IMR-90 (cell line): ENCODE results near the gene DNAJC22. TPM values are rescaled to one million over a fixed set of nuclear protein-coding genes. Genes with fewer than 3 reads are reported as not detected.

Source experiments
- ATAC-seq: fragments of 200-7000 bp; cut with Tn5 transposase; 2 replicates; pipeline ENCODE4 v1.9.1; 2020; ENCODE audit warnings: low read depth, mild to moderate bottlenecking, moderate library complexity
- BruUV-seq: library from RNA; stranded (reverse); fragments of 400-500 nt; replicated peaks from 2 replicates; lab custom pipeline; 2021; lab: Mats Ljungman, UMichigan
- CTCF ChIA-PET: fragments of 300-600 bp; formaldehyde crosslinking; extraction: SDS; loops from one replicate; lab custom pipeline; 2021; ENCODE audit warnings: antibody characterized with exemption; lab: Yijun Ruan, JAX
- POLR2A ChIA-PET: fragments of 300-600 bp; sonication (Branson Sonifier 250); formaldehyde crosslinking; loops from one replicate; lab custom pipeline; 2022; ENCODE audit warnings: antibody characterized with exemption; ENCODE audit not compliant: unreplicated experiment; lab: Charles Lee
- DNase-seq: peaks from one replicate; pipeline ENCODE4 v3.0.0; 2013
- H2AFZ ChIP-seq: replicated peaks from 2 replicates; pipeline ENCODE3; 2013; ENCODE audit warnings: low read length, mild to moderate bottlenecking; ENCODE audit not compliant: poor library complexity
- H2AK5ac ChIP-seq: 2 replicates; pipeline ENCODE4 v1.6.1; 2013; ENCODE audit warnings: low read depth, low read length, inconsistent platforms
- H2AK9ac ChIP-seq: replicated peaks from 2 replicates; pipeline ENCODE3; 2013; ENCODE audit warnings: mild to moderate bottlenecking, low read depth, low read length, moderate library complexity; ENCODE audit not compliant: poor library complexity
- H2BK120ac ChIP-seq: 2 replicates; pipeline ENCODE4 v1.6.1; 2013; ENCODE audit warnings: low read depth, low read length, inconsistent platforms
- H2BK15ac ChIP-seq: 3 replicates; pipeline ENCODE4 v1.6.1; 2013; ENCODE audit warnings: low read depth, low read length, inconsistent platforms
- H2BK20ac ChIP-seq: 2 replicates; pipeline ENCODE4 v1.6.1; 2013; ENCODE audit warnings: low read depth, mild to moderate bottlenecking, inconsistent platforms, low read length, moderate library complexity
- H2BK5ac ChIP-seq: 2 replicates; pipeline ENCODE4 v1.6.1; 2013; ENCODE audit warnings: mild to moderate bottlenecking, low read depth, low read length, inconsistent platforms; ENCODE audit not compliant: poor library complexity, severe bottlenecking
- H3K14ac ChIP-seq: replicated peaks from 2 replicates; pipeline ENCODE4 v1.6.1; 2013; ENCODE audit warnings: low read depth, low read length, inconsistent platforms
- H3K18ac ChIP-seq: 2 replicates; pipeline ENCODE4 v1.6.1; 2013; ENCODE audit warnings: low read depth, low read length, control low read depth
- H3K23ac ChIP-seq: 2 replicates; pipeline ENCODE4 v1.6.1; 2013; ENCODE audit warnings: low read depth, low read length, inconsistent platforms
- H3K27ac ChIP-seq: 2 replicates; pipeline ENCODE4 v1.5.1; 2013; ENCODE audit warnings: mild to moderate bottlenecking, control low read depth, low read length; ENCODE audit not compliant: insufficient read depth
- H3K27me3 ChIP-seq: 2 replicates; pipeline ENCODE4 v1.6.1; 2013; ENCODE audit warnings: low read length; ENCODE audit not compliant: control insufficient read depth, insufficient read depth
- H3K36me3 ChIP-seq: 2 replicates; pipeline ENCODE4 v1.6.1; 2013; ENCODE audit warnings: low read length, mixed read lengths; ENCODE audit not compliant: control insufficient read depth, insufficient read depth
- H3K4ac ChIP-seq: 2 replicates; pipeline ENCODE4 v1.6.1; 2013; ENCODE audit warnings: low read depth, low read length, inconsistent platforms
- H3K4me1 ChIP-seq: 2 replicates; pipeline ENCODE4 v1.6.1; 2013; ENCODE audit warnings: low read length, mixed read lengths; ENCODE audit not compliant: control insufficient read depth, insufficient read depth
- H3K4me2 ChIP-seq: 2 replicates; pipeline ENCODE4 v1.6.1; 2013; ENCODE audit warnings: low read depth, mild to moderate bottlenecking, control low read depth, low read length, moderate library complexity
- H3K4me3 ChIP-seq: 2 replicates; pipeline ENCODE4 v1.5.1; 2013; ENCODE audit warnings: low read depth, mild to moderate bottlenecking, control low read depth, low read length, moderate library complexity; ENCODE audit not compliant: insufficient read depth
- H3K56ac ChIP-seq: 2 replicates; pipeline ENCODE4 v1.6.1; 2013; ENCODE audit warnings: low read length, inconsistent platforms; ENCODE audit not compliant: insufficient read depth; ENCODE audit errors: extremely low read depth
- H3K79me1 ChIP-seq, 2 experiments: 2 replicates each; pipeline ENCODE4 v1.6.1; 2013; ENCODE audit warnings: low read length in 2 of 2, inconsistent platforms in 1 of 2, low read depth in 1 of 2
- H3K9ac ChIP-seq: 2 replicates; pipeline ENCODE4 v1.6.1; 2013; ENCODE audit warnings: low read depth, low read length, control low read depth
- H3K9me1 ChIP-seq: 2 replicates; pipeline ENCODE4 v1.6.1; 2013; ENCODE audit warnings: low read length, inconsistent platforms; ENCODE audit not compliant: insufficient read depth
- H3K9me3 ChIP-seq: 2 replicates; pipeline ENCODE4 v1.6.1; 2013; ENCODE audit warnings: low read length; ENCODE audit not compliant: control insufficient read depth, insufficient read depth
- H4K20me1 ChIP-seq: 2 replicates; pipeline ENCODE4 v1.6.1; 2013; ENCODE audit warnings: low read length, inconsistent platforms; ENCODE audit not compliant: insufficient read depth
- H4K5ac ChIP-seq: 2 replicates; pipeline ENCODE4 v1.6.1; 2013; ENCODE audit warnings: mild to moderate bottlenecking, low read depth, low read length, control low read depth
- H4K8ac ChIP-seq, 2 experiments: 2 replicates each; pipeline ENCODE4 v1.6.1; 2013; ENCODE audit warnings: low read depth in 2 of 2, low read length in 2 of 2, control low read depth in 1 of 2, inconsistent platforms in 1 of 2
- H4K91ac ChIP-seq: 2 replicates; pipeline ENCODE4 v1.6.1; 2013; ENCODE audit warnings: low read depth, low read length, inconsistent platforms; ENCODE audit not compliant: insufficient read depth
- BHLHE40 ChIP-seq: fragments of 150-350 bp; IDR thresholded peaks from 2 replicates; pipeline ENCODE4 v1.6.1; 2016; ENCODE audit warnings: mild to moderate bottlenecking, low read depth, low read length
- CEBPB ChIP-seq: IDR thresholded peaks from 2 replicates; pipeline ENCODE4 v1.6.1; 2012; ENCODE audit warnings: low read depth, low read length, improper control_type of control experiment
- CHD1 ChIP-seq: IDR thresholded peaks from 2 replicates; pipeline ENCODE4 v1.6.1; 2012; ENCODE audit warnings: low read depth, low read length, improper control_type of control experiment
- ELK1 ChIP-seq: fragments of 150-350 bp; IDR thresholded peaks from 2 replicates; pipeline ENCODE4 v1.6.1; 2016; ENCODE audit warnings: low read depth, mild to moderate bottlenecking, low read length, moderate library complexity, borderline replicate concordance
- FOS ChIP-seq: fragments of 150-350 bp; IDR thresholded peaks from 2 replicates; pipeline ENCODE4 v1.6.1; 2016; ENCODE audit warnings: low read depth, low read length
- MAFK ChIP-seq: IDR thresholded peaks from 2 replicates; pipeline ENCODE4 v1.6.1; 2012; ENCODE audit warnings: low read depth, low read length, improper control_type of control experiment
- MAZ ChIP-seq: IDR thresholded peaks from 2 replicates; pipeline ENCODE4 v1.6.1; 2012; ENCODE audit warnings: low read depth, mild to moderate bottlenecking, low read length, improper control_type of control experiment, moderate library complexity, borderline replicate concordance
- MXI1 ChIP-seq: IDR thresholded peaks from 2 replicates; pipeline ENCODE4 v1.6.1; 2012; ENCODE audit warnings: low read depth, mild to moderate bottlenecking, low read length, moderate library complexity, borderline replicate concordance
- NFE2L2 ChIP-seq: fragments of 150-350 bp; IDR thresholded peaks from 2 replicates; pipeline ENCODE4 v1.6.1; 2016; ENCODE audit warnings: low read depth, mild to moderate bottlenecking, low read length
- POLR2A ChIP-seq: IDR thresholded peaks from 2 replicates; pipeline ENCODE4 v1.6.1; 2012; ENCODE audit warnings: mild to moderate bottlenecking, low read depth, low read length
- RAD21 ChIP-seq: IDR thresholded peaks from 2 replicates; pipeline ENCODE4 v1.6.1; 2012; ENCODE audit warnings: low read length, improper control_type of control experiment
- RCOR1 ChIP-seq: IDR thresholded peaks from 2 replicates; pipeline ENCODE4 v1.6.1; 2012; ENCODE audit warnings: mild to moderate bottlenecking, low read length, improper control_type of control experiment; ENCODE audit not compliant: insufficient replicate concordance
- RFX5 ChIP-seq: IDR thresholded peaks from 2 replicates; pipeline ENCODE4 v1.8.0; 2012; ENCODE audit warnings: low read depth, mild to moderate bottlenecking, low read length, moderate library complexity
- SMC3 ChIP-seq: fragments of 150-350 bp; IDR thresholded peaks from 2 replicates; pipeline ENCODE4 v1.6.1; 2016; ENCODE audit warnings: low read depth, mild to moderate bottlenecking, antibody characterized with exemption, low read length, moderate library complexity
- USF2 ChIP-seq: fragments of 150-350 bp; IDR thresholded peaks from 2 replicates; pipeline ENCODE4 v1.6.1; 2017; ENCODE audit warnings: mild to moderate bottlenecking, antibody characterized with exemption, low read length, low read depth
- dilution Hi-C: fragments of 300-500 bp; cut with HindIII; formaldehyde crosslinking; loops from one replicate; pipeline ENCODE4 v1.14.3; 2018; ENCODE audit warnings: low sequenced_read_pairs; ENCODE audit not compliant: unreplicated experiment
- in situ Hi-C: fragments of 300-500 bp; cut with MboI; formaldehyde crosslinking; loops from 3 replicates; pipeline ENCODE4 v1.14.3; 2019; ENCODE audit warnings: low sequenced_read_pairs, inconsistent platforms, mixed read lengths
- intact Hi-C: fragments of 100-400 bp; cut with micrococcal nuclease; formaldehyde crosslinking; loops from 2 replicates; pipeline ENCODE4 v1.10.0; 2022
- polyA plus RNA-seq, 3 experiments: library from polyadenylated mRNA; depleted of rRNA; stranded (reverse); fragments of >200 nt; gene quantifications; 2 replicates each; pipeline ENCODE4 v1.2.3, GENCODE V29; 2012; ENCODE audit warnings: low replicate concordance in 1 of 3
- total RNA-seq: library from RNA; depleted of rRNA; stranded (reverse); fragments of >200 nt; gene quantifications from 2 replicates; pipeline ENCODE4 v1.2.3, GENCODE V29; 2012
- TF ChIP-seq, protein P1 (sequence below): conservative IDR thresholded peaks from 2 replicates; pipeline ENCODE4 v1.5.1; 2012; ENCODE audit warnings: mild to moderate bottlenecking, low read depth, low read length, improper control_type of control experiment

The DNAJC22 gene
- total and polyA plus RNA-seq, 2 of the 4 experiments (the other 2 are of a cell fraction): 8.1 to 8.2 TPM

DNA sequence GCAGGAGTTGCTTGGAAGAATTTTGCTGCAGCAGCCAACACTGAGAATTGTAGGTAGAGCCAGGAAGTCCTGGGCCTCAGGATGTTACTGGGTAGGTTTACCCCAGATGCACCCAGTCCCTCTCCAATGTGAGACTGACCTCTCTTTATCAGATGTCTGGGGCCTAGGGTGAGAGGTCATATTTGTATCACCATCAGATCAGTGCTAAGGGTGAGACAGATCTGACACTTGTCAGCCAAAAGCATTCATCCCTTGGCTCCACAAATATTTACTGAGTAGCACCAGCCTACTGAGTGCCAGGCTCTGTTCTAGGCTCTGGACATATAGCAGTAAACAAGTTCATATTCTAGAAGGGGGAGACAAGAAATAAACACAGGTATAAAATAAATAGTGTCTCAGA lies 19.3 kb upstream of the DNAJC22 start:
- Histone ChIP-seq H3K4me3 (no peak overlapping the region), H3K36me3 (peaks cover 6% of the 10 kb centered on the region), H3K27me3 (no peaks in the 10 kb centered on the region), H2BK120ac (no peak overlapping the region), H4K5ac (no peak overlapping the region), H2BK15ac (no peak overlapping the region), H3K27ac (no peak overlapping the region), H2AFZ (no peak overlapping the region), H2BK20ac (no peak overlapping the region), H3K79me1 (peaks cover 9 to 38% of the 10 kb centered on the region in 2 experiments; a peak in 3 of 4 replicates), H3K9me3 (no peaks in the 10 kb centered on the region), H2AK9ac (no peak overlapping the region), H4K20me1 (no peaks in the 10 kb centered on the region), H4K91ac (no peak overlapping the region), H3K18ac (no peak overlapping the region), H3K14ac (no peak overlapping the region), H2BK5ac (no peak overlapping the region), H4K8ac (no peak overlapping the region), H3K4me1 (peaks cover 6% of the 10 kb centered on the region; the same call in 1 of the 2 replicates), H2AK5ac (no peak overlapping the region), H3K4ac (no peak overlapping the region), H3K4me2 (no peak overlapping the region), H3K23ac (no peak overlapping the region), H3K56ac (no peak overlapping the region), H3K9me1 (no peaks in the 10 kb centered on the region; the same call in 1 of the 2 replicates), H3K9ac (no peak overlapping the region)
- ChIA-PET CTCF (interaction anchor here (1.3 kb wide), 1 partner anchor 20 kb away, joined by 3 read pairs; no protein-coding TSS in a partner anchor), POLR2A (no interaction called here)
- intact Hi-C loops: no loop called here
- no peak for TF ChIP-seq CEBPB
- no peak for TF ChIP-seq MXI1
- TF ChIP-seq RAD21: no peak
- no peak for TF ChIP-seq NFE2L2
- TF ChIP-seq MAZ: no peak
- TF ChIP-seq, protein P1, sequence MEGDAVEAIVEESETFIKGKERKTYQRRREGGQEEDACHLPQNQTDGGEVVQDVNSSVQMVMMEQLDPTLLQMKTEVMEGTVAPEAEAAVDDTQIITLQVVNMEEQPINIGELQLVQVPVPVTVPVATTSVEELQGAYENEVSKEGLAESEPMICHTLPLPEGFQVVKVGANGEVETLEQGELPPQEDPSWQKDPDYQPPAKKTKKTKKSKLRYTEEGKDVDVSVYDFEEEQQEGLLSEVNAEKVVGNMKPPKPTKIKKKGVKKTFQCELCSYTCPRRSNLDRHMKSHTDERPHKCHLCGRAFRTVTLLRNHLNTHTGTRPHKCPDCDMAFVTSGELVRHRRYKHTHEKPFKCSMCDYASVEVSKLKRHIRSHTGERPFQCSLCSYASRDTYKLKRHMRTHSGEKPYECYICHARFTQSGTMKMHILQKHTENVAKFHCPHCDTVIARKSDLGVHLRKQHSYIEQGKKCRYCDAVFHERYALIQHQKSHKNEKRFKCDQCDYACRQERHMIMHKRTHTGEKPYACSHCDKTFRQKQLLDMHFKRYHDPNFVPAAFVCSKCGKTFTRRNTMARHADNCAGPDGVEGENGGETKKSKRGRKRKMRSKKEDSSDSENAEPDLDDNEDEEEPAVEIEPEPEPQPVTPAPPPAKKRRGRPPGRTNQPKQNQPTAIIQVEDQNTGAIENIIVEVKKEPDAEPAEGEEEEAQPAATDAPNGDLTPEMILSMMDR: no peak
- TF ChIP-seq USF2: no peak
- TF ChIP-seq BHLHE40: no peak
- no peak for TF ChIP-seq SMC3
- TF ChIP-seq RCOR1: no peak
- TF ChIP-seq ELK1: no peak
- no peak for TF ChIP-seq RFX5
- no peak for TF ChIP-seq POLR2A
- TF ChIP-seq FOS: no peak
- no peak for TF ChIP-seq CHD1
- no peak for TF ChIP-seq MAFK
- dilution Hi-C loops: no loop called here
- BruUV-seq: no TSS peak
- no peak for ATAC-seq
- in situ Hi-C loops: no loop called here
- no peak for DNase-seq
